T-helper 22 cell (primary cell): ENCODE data around the gene RSPO3.
"Not testable (repeated sequence)": the region's sequence is repeated elsewhere in the genome, so short reads cannot be mapped to it uniquely, and the experiment has no call there.

Source experiments
- DNase-seq: peaks from one replicate; pipeline ENCODE4 v3.0.0-alpha.2; 2020; ENCODE audit warnings: low read depth

The RSPO3 gene

GRCh38 chr6:127118298-127119101, at the start of gene RSPO3:
TSS of gene RSPO3 (plus strand) at chr6:127118671. CDS start at chr6:127119193, 522 bp downstream.
- DNase-seq, result no peak

GRCh38 chr6:127069659-127070279, 48.7 kb upstream of the RSPO3 start:
- no peak for DNase-seq

- no peak for DNase-seq
Measured at GRCh38 chr6:127073222-127073621, 45.2 kb upstream of the RSPO3 start.

GRCh38 chr6:127076466-127076865, 42.0 kb upstream of the RSPO3 start:
- DNase-seq, result no peak

GRCh38 chr6:127077886-127078285, 40.6 kb upstream of the RSPO3 start:
- no peak for DNase-seq

GRCh38 chr6:127078669-127079068, 39.8 kb upstream of the RSPO3 start:
- no peak for DNase-seq

- DNase-seq, result no peak
Measured at GRCh38 chr6:127079681-127080080, 38.8 kb upstream of the RSPO3 start.

- DNase-seq, result no peak
Measured at GRCh38 chr6:127080081-127080480, 38.4 kb upstream of the RSPO3 start.

GRCh38 chr6:127083231-127083962, 35.1 kb upstream of the RSPO3 start:
- DNase-seq, result no peak

- DNase-seq, result no peak
Measured at GRCh38 chr6:127083963-127084310, 34.5 kb upstream of the RSPO3 start.

- DNase-seq, result no peak
Measured at GRCh38 chr6:127085181-127085580, 33.3 kb upstream of the RSPO3 start.

- DNase-seq, result no peak
Measured at GRCh38 chr6:127090051-127090450, 28.4 kb upstream of the RSPO3 start.

GRCh38 chr6:127092466-127092865, 26.0 kb upstream of the RSPO3 start:
- DNase-seq, result no peak

- DNase-seq, result no peak
Measured at GRCh38 chr6:127094791-127095190, 23.7 kb upstream of the RSPO3 start.

- no peak for DNase-seq
Measured at GRCh38 chr6:127096167-127096566, 22.3 kb upstream of the RSPO3 start.

GRCh38 chr6:127097442-127097841, 21.0 kb upstream of the RSPO3 start:
- not testable (repeated sequence) for DNase-seq

- no peak for DNase-seq
Measured at GRCh38 chr6:127100510-127101140, 17.8 kb upstream of the RSPO3 start.

- DNase-seq, result no peak
Measured at GRCh38 chr6:127102299-127102698, 16.2 kb upstream of the RSPO3 start.

- no peak for DNase-seq
Measured at GRCh38 chr6:127102859-127103258, 15.6 kb upstream of the RSPO3 start.

GRCh38 chr6:127103482-127103881, 15.0 kb upstream of the RSPO3 start:
- no peak for DNase-seq

- DNase-seq, result no peak
Measured at GRCh38 chr6:127107916-127108315, 10.6 kb upstream of the RSPO3 start.

- DNase-seq, result no peak
Measured at GRCh38 chr6:127110712-127111111, 7.8 kb upstream of the RSPO3 start.

GRCh38 chr6:127111526-127111925, 6.9 kb upstream of the RSPO3 start:
- DNase-seq, result no peak
